BE2C (cell line): Measurements from ENCODE around the gene A3GALT2.

Experiments
- DNase-seq: peaks from one replicate; pipeline ENCODE4 v3.0.0-alpha.2; 2020
- H3K27me3 ChIP-seq: fragments of 250-450 bp; sonication (Bioruptor Pico); 2 replicates; pipeline ENCODE4 v1.5.1; 2020; ENCODE audit warnings: mild to moderate bottlenecking
- H3K36me3 ChIP-seq: fragments of 250-450 bp; sonication (Bioruptor Pico); 2 replicates; pipeline ENCODE4 v1.5.1; 2020; ENCODE audit warnings: mild to moderate bottlenecking
- H3K4me1 ChIP-seq: fragments of 250-450 bp; sonication (Bioruptor Pico); 2 replicates; pipeline ENCODE4 v1.5.1; 2020
- H3K4me3 ChIP-seq: 2 replicates; pipeline ENCODE4 v1.5.1; 2011; ENCODE audit warnings: low read depth, low read length
- H3K9me3 ChIP-seq: fragments of 250-450 bp; sonication (Bioruptor Pico); 2 replicates; pipeline ENCODE4 v1.5.1; 2020
- TF ChIP-seq, protein P1 (sequence below): IDR thresholded peaks from 2 replicates; pipeline ENCODE4 v1.5.1; 2012; ENCODE audit warnings: mild to moderate bottlenecking, low read depth, low read length

A3GALT2 gene

DNA sequence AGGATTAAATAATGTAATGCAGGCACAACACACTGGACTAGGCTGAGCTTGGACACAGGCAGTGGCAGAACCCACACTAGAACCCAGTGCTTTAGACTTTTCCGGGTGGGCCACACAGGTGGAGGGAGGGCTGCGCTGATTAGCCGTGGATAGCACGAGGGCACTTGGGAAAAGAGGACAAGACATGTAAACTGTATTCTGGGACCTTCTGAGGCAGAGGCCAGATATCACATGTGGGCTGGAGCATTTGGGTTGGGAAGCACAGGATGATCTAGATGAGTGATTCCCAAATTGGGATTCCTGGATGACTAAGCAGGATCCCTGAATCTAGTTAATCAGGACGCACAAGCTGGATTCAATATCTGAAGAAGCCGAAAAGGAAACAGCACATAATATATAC is 20.3 kb upstream of the A3GALT2 start:
- no peaks in the 10 kb centered on the region for H3K9me3 ChIP-seq
- no peak overlapping the region for H3K4me3 ChIP-seq
- H3K4me1 ChIP-seq: peaks cover 9% of the 10 kb centered on the region; the same call in 1 of the 2 replicates
- TF ChIP-seq, protein P1, sequence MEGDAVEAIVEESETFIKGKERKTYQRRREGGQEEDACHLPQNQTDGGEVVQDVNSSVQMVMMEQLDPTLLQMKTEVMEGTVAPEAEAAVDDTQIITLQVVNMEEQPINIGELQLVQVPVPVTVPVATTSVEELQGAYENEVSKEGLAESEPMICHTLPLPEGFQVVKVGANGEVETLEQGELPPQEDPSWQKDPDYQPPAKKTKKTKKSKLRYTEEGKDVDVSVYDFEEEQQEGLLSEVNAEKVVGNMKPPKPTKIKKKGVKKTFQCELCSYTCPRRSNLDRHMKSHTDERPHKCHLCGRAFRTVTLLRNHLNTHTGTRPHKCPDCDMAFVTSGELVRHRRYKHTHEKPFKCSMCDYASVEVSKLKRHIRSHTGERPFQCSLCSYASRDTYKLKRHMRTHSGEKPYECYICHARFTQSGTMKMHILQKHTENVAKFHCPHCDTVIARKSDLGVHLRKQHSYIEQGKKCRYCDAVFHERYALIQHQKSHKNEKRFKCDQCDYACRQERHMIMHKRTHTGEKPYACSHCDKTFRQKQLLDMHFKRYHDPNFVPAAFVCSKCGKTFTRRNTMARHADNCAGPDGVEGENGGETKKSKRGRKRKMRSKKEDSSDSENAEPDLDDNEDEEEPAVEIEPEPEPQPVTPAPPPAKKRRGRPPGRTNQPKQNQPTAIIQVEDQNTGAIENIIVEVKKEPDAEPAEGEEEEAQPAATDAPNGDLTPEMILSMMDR: no peak
- no peaks in the 10 kb centered on the region for H3K27me3 ChIP-seq
- DNase-seq: no peak
- no peaks in the 10 kb centered on the region for H3K36me3 ChIP-seq

DNA sequence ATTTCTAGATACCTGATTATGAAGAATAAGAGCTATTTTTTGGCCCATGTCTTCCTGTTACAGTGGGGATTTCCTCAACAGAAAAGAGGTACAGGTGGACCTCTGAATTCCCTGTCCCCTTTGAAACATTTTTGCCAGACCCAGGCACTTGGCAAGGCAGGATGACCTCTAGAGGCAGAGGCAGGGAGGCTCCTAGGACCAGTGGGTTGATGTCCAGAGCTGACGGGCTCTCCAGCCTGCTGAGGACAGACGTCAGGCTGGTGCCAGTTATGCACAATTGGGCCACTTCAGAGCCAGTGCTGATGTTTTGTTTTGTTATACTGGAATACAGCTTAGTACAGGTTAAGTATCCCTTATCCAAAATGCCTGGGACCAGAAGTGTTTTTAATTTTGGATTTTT is 18.5 kb upstream of the A3GALT2 start:
- Histone ChIP-seq H3K9me3 (no peaks in the 10 kb centered on the region), H3K4me1 (peaks cover 9% of the 10 kb centered on the region; the same call in 1 of the 2 replicates), H3K27me3 (no peaks in the 10 kb centered on the region), H3K36me3 (no peaks in the 10 kb centered on the region; the same call in 1 of the 2 replicates), H3K4me3 (no peak overlapping the region)
- TF ChIP-seq, protein P1: no peak
- DNase-seq: no peak

DNA sequence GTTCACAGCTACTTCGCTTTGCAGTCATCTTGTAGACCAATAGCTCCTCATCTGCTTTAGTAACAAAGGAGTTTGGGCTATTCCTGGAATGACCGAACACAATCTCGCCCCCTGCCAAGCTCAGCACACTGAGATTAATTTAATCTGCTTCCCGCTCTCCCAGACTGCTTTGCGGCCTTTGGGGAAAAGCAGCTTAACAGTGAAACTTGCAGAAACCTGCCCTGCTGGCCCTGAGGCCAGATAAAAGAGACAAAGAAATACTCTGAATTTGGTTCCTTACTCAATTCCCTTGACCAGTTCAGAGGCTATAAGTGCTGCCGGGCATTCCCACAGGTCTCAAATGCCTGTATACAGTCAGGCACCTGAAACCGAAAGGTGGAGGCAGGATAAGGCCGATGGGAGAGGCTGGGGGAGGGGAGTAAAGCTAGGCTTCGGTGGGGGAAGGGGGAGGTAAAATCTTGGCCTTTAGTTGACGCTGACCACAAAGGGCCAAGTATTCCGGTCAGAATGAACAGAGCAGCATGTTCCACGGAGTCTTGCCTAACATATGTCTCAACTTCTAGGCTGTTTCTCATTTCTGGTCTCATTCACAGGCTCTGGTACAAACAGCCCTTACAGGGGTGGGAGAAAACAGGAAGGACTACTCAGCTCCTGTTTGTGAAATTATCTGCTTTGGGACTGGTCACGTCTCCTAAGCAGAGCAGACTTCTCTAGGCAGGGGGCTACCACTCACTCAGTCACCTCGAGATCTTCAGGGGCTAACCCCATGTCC is 17.7 kb upstream of the A3GALT2 start:
- Histone ChIP-seq H3K27me3 (no peaks in the 10 kb centered on the region), H3K4me1 (peaks cover 9% of the 10 kb centered on the region; the same call in 1 of the 2 replicates), H3K4me3 (no peak overlapping the region), H3K9me3 (no peaks in the 10 kb centered on the region), H3K36me3 (no peaks in the 10 kb centered on the region; the same call in 1 of the 2 replicates)
- no peak for DNase-seq
- TF ChIP-seq, protein P1: no peak

DNA sequence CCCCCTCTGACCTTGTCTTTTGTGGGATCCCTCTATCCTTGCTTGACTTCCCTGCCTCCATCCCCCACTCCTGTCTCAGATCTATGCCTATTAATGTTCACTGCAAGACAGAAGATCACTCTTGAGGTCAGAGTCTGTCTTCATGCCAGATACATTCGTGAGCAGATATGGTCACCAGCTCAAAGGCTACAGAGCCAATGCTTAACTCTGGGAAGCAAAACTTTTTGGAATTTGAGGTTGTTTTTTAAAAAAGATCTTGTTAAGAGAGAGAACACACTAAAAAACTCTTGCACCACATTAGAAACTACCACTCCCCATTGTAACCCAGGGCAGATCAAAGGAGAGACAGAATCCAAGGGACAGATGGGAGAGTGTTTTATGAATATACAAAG is 17.1 kb upstream of the A3GALT2 start:
- peaks cover 9% of the 10 kb centered on the region; the same call in 1 of the 2 replicates for H3K4me1 ChIP-seq
- TF ChIP-seq, protein P1: no peak
- no peak overlapping the region for H3K4me3 ChIP-seq
- no peaks in the 10 kb centered on the region for H3K9me3 ChIP-seq
- no peaks in the 10 kb centered on the region for H3K27me3 ChIP-seq
- H3K36me3 ChIP-seq: no peaks in the 10 kb centered on the region; the same call in none of the 2 replicates
- no peak for DNase-seq

DNA sequence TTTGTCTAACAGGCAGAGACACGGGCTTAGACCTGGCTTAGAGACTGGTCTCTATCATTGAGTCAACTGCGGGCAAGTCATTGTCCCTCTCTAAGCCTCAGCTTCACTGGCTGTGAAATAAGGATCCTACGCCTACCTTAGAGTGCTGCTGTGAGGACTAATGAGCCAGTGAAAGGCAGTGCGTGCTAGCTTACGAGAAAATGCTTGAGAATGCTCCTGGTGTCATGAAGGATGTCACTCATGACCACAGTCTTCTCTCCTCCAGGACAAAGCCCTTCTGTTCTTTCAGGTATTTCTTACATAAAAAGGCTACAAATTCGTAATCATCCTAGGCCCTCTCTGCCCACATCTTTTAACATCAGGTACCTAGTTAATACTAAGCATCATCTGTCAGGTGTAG is 16.5 kb upstream of the A3GALT2 start:
- H3K36me3 ChIP-seq: no peaks in the 10 kb centered on the region; the same call in none of the 2 replicates
- H3K27me3 ChIP-seq: no peaks in the 10 kb centered on the region
- H3K4me3 ChIP-seq: no peak overlapping the region
- TF ChIP-seq, protein P1: no peak
- H3K4me1 ChIP-seq: peaks cover 6% of the 10 kb centered on the region; the same call in 1 of the 2 replicates
- DNase-seq: no peak
- H3K9me3 ChIP-seq: no peaks in the 10 kb centered on the region

DNA sequence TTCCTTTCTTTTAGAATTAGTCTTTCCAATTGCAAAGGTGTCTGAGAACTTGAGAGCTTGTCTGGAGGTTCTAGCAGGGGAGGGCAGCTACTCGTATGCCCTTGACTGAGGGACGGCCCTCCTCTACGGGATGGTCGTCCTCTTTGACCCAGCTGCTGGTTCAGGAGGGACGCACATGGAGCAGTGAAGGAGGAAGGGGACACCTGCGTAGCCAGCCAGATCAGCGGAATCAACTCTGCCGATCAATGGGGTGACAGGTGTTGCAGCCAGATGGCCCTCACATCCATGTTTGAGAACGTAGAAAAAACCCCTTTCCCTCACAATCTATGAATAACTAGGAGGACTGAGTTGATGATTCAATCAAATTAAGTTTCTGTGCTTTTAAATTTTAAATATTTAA is 15.7 kb upstream of the A3GALT2 start:
- no peaks in the 10 kb centered on the region for H3K27me3 ChIP-seq
- TF ChIP-seq, protein P1: no peak
- H3K4me1 ChIP-seq: no peaks in the 10 kb centered on the region
- no peak overlapping the region for H3K4me3 ChIP-seq
- DNase-seq: no peak
- H3K36me3 ChIP-seq: no peaks in the 10 kb centered on the region; the same call in none of the 2 replicates
- no peaks in the 10 kb centered on the region for H3K9me3 ChIP-seq
